A673 (cell line): ENCODE data around the gene CCDC106. TPM values are rescaled to one million over a fixed set of nuclear protein-coding genes. Genes with fewer than 3 reads are reported as not detected.

Experiments used
- BruUV-seq: library from RNA; stranded (reverse); fragments of 400-500 nt; replicated peaks from 2 replicates; lab custom pipeline; 2021; lab: Mats Ljungman, UMichigan
- CTCF ChIA-PET: fragments of 300-600 bp; sonication (Branson Sonifier 250); formaldehyde crosslinking; loops from one replicate; lab custom pipeline; 2022; ENCODE audit warnings: antibody characterized with exemption; lab: Charles Lee
- POLR2A ChIA-PET: fragments of 300-600 bp; sonication (Branson Sonifier 250); formaldehyde crosslinking; loops from one replicate; lab custom pipeline; 2022; ENCODE audit warnings: antibody characterized with exemption; ENCODE audit not compliant: low non-redundant PET; lab: Charles Lee
- DNase-seq: peaks from one replicate; pipeline ENCODE4 v3.0.0-alpha.2; 2015; ENCODE audit warnings: low spot score
- H3K27ac ChIP-seq: fragments of 200-600 bp; sonication (generic); 2 replicates; pipeline ENCODE4 v1.5.1; 2016; ENCODE audit warnings: mixed run types, low read depth, mild to moderate bottlenecking, mixed read lengths, antibody characterized with exemption, low read length; ENCODE audit not compliant: poor library complexity, severe bottlenecking
- H3K27me3 ChIP-seq: fragments of 200-600 bp; sonication (generic); replicated peaks from 2 replicates; pipeline ENCODE4 v1.6.1; 2017; ENCODE audit warnings: mixed run types, low read depth, mild to moderate bottlenecking, mixed read lengths, antibody characterized with exemption, low read length; ENCODE audit not compliant: insufficient read depth, poor library complexity
- H3K36me3 ChIP-seq: fragments of 200-600 bp; sonication (generic); 2 replicates; pipeline ENCODE4 v1.6.1; 2016; ENCODE audit warnings: mixed run types, mild to moderate bottlenecking, mixed read lengths, antibody characterized with exemption, low read length; ENCODE audit not compliant: insufficient read depth, poor library complexity, severe bottlenecking
- H3K4me1 ChIP-seq: fragments of 200-600 bp; sonication (generic); 2 replicates; pipeline ENCODE4 v1.6.1; 2017; ENCODE audit warnings: mixed run types, mild to moderate bottlenecking, mixed read lengths, antibody characterized with exemption, low read length; ENCODE audit not compliant: insufficient read depth, poor library complexity, severe bottlenecking
- H3K4me3 ChIP-seq: fragments of 200-600 bp; sonication (generic); 2 replicates; pipeline ENCODE4 v1.5.1; 2016; ENCODE audit warnings: low read depth, mixed run types, mild to moderate bottlenecking, mixed read lengths, low read length; ENCODE audit not compliant: poor library complexity, severe bottlenecking
- H3K9me3 ChIP-seq: fragments of 200-600 bp; sonication (generic); 2 replicates; pipeline ENCODE4 v1.6.1; 2016; ENCODE audit warnings: mixed run types, low read depth, mild to moderate bottlenecking, mixed read lengths, antibody characterized with exemption, low read length; ENCODE audit not compliant: poor library complexity, severe bottlenecking
- CTCF ChIP-seq: fragments of 300-800, 200-600 bp; sonication (generic); conservative IDR thresholded peaks from 2 replicates; pipeline ENCODE4 v1.5.1; 2017; ENCODE audit warnings: low read depth, mild to moderate bottlenecking, antibody characterized with exemption, low read length, moderate library complexity, mixed read lengths
- EZH2 ChIP-seq: fragments of 200-600 bp; sonication (generic); IDR thresholded peaks from 2 replicates; pipeline ENCODE4 v1.6.1; 2017; ENCODE audit warnings: borderline replicate concordance, low read depth, mild to moderate bottlenecking, mixed read lengths, antibody characterized with exemption, low read length; ENCODE audit not compliant: poor library complexity, severe bottlenecking
- intact Hi-C: fragments of 100-400 bp; cut with micrococcal nuclease; formaldehyde crosslinking; loops from one replicate; pipeline ENCODE4 v1.10.0; 2022; ENCODE audit not compliant: unreplicated experiment
- total RNA-seq: library from RNA; stranded (reverse); gene quantifications from 2 replicates; pipeline ENCODE4 v1.2.3, GENCODE V29; 2021

The CCDC106 gene
- total RNA-seq, 1 experiment from 2014 or later: 41.5 TPM

- peak overlapping the region; percentile 81 for H3K4me3 ChIP-seq
- no TSS peak for BruUV-seq
- no peak for TF ChIP-seq EZH2
- TF ChIP-seq CTCF: no peak
- no peaks in the 10 kb centered on the region for H3K27me3 ChIP-seq
- H3K9me3 ChIP-seq: no peaks in the 10 kb centered on the region
- H3K36me3 ChIP-seq: peaks cover 13% of the 10 kb centered on the region
- intact Hi-C loops: no loop called here
- peak overlapping the region; percentile 90 for H3K27ac ChIP-seq
- ChIA-PET CTCF (no interaction called here), POLR2A (no interaction called here)
- DNase-seq: no peak
- H3K4me1 ChIP-seq: peaks cover 31% of the 10 kb centered on the region
Observed at GRCh38 chr19:55643887-55644176, 4.2 kb upstream of the CCDC106 start.

GRCh38 chr19:55644191-55644833, 3.7 kb upstream of the CCDC106 start:
- no peak for DNase-seq
- ChIA-PET POLR2A (no interaction called here), CTCF (no interaction called here)
- no TSS peak for BruUV-seq
- Histone ChIP-seq H3K4me3 (peak overlapping the region; percentile 81), H3K27ac (peak overlapping the region; percentile 90), H3K27me3 (no peaks in the 10 kb centered on the region), H3K4me1 (peaks cover 36% of the 10 kb centered on the region), H3K36me3 (peaks cover 13% of the 10 kb centered on the region), H3K9me3 (no peaks in the 10 kb centered on the region)
- intact Hi-C loops: no loop called here
- TF ChIP-seq EZH2 (no peak), CTCF (no peak)

GRCh38 chr19:55644842-55645511, 3.0 kb upstream of the CCDC106 start:
- ChIA-PET CTCF (no interaction called here), POLR2A (no interaction called here)
- Histone ChIP-seq H3K9me3 (no peaks in the 10 kb centered on the region), H3K36me3 (peaks cover 13% of the 10 kb centered on the region), H3K4me1 (peaks cover 39% of the 10 kb centered on the region), H3K27ac (no peak overlapping the region), H3K27me3 (no peaks in the 10 kb centered on the region), H3K4me3 (peak overlapping the region; percentile 81)
- intact Hi-C loops: no loop called here
- no TSS peak for BruUV-seq
- no peak for DNase-seq
- TF ChIP-seq EZH2 (no peak), CTCF (no peak)
